SK-N-SH (cell line): Measurements from ENCODE around the gene TRANK1.

Experiments
- CHD2 ChIP-seq: fragments of 150-350 bp; IDR thresholded peaks from 2 replicates; pipeline ENCODE4 v1.6.1; 2018; ENCODE audit warnings: low read length; ENCODE audit not compliant: partially characterized antibody
- EP300 ChIP-seq, 2 experiments: IDR thresholded peaks; 2 replicates each; pipeline versions ENCODE4 v1.4.0 to v1.6.1; 2012; ENCODE audit warnings: borderline replicate concordance in 1 of 2, low read depth in 1 of 2, low read length in 1 of 2
- EZH2phosphoT487 ChIP-seq: fragments of 200-600 bp; sonication (generic); IDR thresholded peaks from 2 replicates; pipeline ENCODE4 v1.6.1; 2017; ENCODE audit warnings: low read depth, mixed run types, mild to moderate bottlenecking, antibody characterized with exemption, moderate library complexity, borderline replicate concordance
- POLR2AphosphoS5 ChIP-seq: IDR thresholded peaks from 2 replicates; pipeline ENCODE4 v1.6.1; 2012; ENCODE audit warnings: low read depth, low read length
- SIN3A ChIP-seq: IDR thresholded peaks from 2 replicates; pipeline ENCODE4 v1.6.1; 2012; ENCODE audit warnings: low read depth, mild to moderate bottlenecking, low read length, moderate library complexity, borderline replicate concordance
- TF ChIP-seq, protein P1 (sequence below): fragments of 200-600 bp; sonication (generic); IDR thresholded peaks from 2 replicates; pipeline ENCODE4 v1.6.1; 2017; ENCODE audit warnings: antibody characterized with exemption, mild to moderate bottlenecking, moderate library complexity

DNA sequence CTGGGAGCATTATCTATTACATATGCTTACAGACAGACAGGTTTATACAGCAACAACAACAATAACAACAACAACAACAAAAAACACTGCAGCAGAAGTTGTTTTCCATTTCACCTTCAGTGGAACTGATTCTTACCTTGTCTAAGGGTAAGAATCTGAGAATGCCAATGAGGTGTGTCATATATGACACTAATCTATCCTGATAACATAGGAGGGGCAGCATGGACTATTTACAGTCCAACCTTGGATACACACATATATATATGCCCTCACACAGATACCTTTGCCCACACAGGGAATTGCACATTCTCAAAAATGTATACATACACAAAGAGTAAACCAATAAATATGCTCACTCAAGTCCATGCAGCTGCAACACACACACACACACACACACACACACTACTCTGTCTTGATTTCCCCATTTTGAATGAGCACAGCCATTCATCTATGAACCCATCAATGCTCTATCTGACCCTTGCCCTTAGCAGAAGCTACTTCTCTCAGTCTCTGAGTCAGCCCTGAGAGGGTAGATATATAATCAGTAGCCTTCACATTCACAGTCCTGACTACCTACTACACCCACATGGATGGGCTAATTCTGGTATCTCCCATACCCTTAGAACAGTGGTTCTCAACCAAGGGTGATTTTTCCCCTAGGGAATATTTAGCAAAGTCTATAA is 9.7 kb upstream of the TRANK1 start:
- TF ChIP-seq, protein P1, sequence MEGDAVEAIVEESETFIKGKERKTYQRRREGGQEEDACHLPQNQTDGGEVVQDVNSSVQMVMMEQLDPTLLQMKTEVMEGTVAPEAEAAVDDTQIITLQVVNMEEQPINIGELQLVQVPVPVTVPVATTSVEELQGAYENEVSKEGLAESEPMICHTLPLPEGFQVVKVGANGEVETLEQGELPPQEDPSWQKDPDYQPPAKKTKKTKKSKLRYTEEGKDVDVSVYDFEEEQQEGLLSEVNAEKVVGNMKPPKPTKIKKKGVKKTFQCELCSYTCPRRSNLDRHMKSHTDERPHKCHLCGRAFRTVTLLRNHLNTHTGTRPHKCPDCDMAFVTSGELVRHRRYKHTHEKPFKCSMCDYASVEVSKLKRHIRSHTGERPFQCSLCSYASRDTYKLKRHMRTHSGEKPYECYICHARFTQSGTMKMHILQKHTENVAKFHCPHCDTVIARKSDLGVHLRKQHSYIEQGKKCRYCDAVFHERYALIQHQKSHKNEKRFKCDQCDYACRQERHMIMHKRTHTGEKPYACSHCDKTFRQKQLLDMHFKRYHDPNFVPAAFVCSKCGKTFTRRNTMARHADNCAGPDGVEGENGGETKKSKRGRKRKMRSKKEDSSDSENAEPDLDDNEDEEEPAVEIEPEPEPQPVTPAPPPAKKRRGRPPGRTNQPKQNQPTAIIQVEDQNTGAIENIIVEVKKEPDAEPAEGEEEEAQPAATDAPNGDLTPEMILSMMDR = no peak
- TF ChIP-seq EP300 (IDR thresholded peaks at IDR 0.05; ENCODE audit: borderline replicate concordance in 1 of 2, low read depth in 1 of 2, low read length in 1 of 2) (no peak), SIN3A (no peak), EZH2phosphoT487 (no peak), POLR2AphosphoS5 (no peak), CHD2 (no peak)
